ENCODE results near the gene FBF1.

The FBF1 gene

DNA sequence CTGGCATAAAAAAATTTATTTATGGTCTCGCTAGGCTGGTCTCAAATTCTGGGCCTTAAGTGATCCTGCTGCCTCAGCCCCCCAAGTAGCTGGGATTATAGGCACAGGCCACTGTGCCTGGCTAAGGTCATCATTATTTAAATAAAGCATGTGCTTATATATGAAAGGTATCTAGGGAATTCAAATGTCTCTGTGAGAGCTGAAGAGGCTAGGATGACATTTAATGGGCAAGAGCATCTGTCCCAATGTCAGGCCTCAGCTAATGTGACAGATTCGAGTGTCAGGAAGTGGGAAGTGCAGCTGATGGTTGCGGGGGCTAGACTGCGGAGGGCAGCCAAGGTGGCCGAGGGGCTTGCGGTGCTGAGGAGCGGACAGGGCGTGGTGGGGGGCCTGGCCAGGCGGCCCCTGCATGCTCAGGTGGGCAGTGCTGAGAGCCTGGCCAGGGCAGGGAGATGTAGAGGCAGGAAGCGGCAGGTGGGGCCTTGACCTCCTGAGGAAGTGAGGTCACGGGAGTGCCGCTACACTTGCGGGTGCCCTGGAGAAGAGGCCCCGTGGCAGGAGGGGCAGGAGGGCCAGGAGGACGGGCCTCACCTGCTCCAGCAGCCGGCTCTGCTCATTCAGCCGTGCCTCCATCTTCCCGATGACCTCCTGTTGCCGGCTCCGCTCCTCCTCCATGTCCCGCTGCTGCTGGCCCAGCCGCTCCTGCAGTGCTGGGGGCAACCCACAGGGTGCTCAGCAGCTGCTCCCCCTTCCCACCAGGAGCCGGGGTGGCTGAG lies 23.5 kb downstream of the FBF1 start:
- no peak for DNase-seq (ENCODE audit: low read depth)

DNA sequence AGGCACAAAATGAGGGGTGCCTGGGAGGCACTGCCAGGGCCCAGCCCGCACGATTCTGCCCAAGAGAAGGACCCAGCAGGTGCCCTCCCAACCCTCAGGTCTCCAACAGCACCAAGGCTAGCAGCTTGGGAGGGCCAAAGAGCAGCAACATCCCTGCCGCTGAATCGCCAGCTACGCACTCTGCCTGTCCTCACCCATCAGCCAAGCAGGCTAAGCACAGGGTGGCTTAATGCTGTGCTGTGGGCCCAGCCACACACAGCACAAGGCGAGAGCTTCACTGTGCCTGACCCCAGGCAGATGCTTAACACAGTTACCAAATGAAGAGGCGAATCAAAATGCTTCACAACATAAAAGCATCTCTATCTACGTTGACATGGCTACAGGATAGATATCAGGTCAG lies 25.6 kb downstream of the FBF1 start:
- no peak for DNase-seq (ENCODE audit: low read depth)

DNA sequence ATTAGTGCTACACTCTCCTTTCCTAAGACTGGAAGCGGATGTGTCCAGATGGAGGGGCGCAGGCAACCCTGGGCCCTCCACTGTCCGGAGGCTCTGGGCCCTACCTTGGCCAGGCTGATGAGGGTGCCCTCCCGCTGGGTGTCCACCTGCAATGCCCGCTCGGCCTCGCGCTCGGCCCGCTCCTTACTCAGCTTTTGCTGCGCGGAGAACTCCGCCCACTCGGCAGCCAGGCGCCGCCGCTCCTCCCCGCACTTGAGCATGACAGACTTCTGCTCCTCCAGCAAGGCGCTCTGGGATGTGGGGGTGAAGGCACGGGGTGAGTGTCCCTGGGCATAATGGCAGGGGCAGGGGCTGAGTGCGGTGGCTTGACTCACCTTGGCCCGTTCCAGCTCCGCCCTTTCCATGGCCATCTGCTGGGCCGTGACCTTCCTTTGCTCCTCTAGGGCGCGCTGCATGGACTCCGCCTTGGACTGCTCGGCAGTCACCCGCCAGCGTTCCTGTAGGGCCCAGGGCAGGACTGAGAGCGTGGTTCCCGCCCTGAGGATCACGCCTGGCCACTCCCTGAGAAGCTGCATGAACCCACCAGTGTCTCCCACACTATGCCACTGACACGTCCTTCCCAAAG lies 26.1 kb downstream of the FBF1 start:
- no peak for DNase-seq (ENCODE audit: low read depth)

GRCh38 chr17:75913537-75914210 lies 27.2 kb downstream of the FBF1 start:
- DNase-seq (ENCODE audit: low read depth) = no peak

DNA sequence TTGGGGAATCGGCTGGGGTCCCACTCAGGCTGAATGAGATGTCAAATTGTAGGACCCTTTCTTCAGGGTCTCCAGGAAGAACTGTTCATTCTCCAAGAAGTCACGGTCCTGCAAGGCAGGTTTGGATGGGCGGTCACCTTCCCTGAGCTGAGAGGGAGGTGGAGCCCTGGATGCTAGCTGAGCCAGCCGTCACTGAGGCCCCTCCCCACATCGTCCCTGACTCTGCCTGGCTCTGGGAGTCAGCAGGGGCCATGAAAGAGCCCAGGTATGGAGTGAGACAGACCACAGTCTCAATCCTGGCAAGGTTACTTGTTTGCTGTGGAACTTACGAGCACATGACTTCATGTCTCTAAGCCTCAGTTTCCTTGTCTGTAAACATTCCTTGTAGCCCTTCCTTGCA lies 30.1 kb downstream of the FBF1 start:
- no peak for DNase-seq (ENCODE audit: low read depth)

DNA sequence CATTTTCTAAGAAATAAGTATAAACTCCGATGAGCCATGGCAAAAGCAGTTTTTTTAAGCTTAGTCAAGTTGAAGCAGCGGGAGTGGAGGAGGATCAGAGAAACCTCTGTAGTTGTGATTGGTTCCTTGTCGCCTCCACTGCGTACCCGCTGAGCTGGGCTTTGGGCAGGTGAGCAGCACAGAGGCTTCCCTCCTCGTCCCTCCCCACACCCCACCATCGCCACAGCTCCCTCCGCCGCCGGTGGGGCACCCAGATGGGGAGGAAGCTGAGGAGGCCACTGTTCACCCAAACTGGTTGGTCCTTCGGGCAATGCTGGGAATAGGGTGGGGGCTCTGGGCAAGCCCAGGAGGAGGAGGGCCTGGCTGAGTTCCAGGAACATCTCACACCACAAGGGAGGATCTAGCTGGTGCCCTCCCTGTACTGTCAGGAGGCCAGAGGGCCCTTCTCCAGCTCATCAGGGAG lies 31.0 kb downstream of the FBF1 start:
- DNase-seq (ENCODE audit: low read depth) = no peak

- DNase-seq (ENCODE audit: low read depth) = no peak
Observed at GRCh38 chr17:75909051-75909811, 31.6 kb downstream of the FBF1 start.

DNA sequence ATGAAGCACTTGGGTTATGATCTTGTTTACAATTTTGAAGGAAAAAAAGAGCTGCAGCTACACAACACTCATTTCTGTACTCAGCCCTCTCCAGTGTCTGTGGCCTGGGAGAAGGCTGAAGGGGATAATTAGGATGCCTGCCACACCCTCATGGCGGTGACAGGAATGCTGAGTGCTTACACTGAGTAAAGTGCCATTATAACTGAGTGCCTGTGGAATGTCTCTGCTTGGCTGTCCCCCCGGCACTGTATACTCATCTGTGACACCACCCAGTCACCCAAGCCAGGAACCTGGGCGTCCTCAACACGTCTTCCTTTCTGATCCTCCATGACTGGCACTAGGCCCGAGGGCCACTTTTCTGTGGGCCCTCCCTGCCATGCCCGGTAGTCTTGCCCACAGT lies 32.6 kb downstream of the FBF1 start:
- no peak for DNase-seq (ENCODE audit: low read depth)

- DNase-seq (ENCODE audit: low read depth) = no peak
Observed at GRCh38 chr17:75906143-75906884, 34.5 kb downstream of the FBF1 start.

DNA sequence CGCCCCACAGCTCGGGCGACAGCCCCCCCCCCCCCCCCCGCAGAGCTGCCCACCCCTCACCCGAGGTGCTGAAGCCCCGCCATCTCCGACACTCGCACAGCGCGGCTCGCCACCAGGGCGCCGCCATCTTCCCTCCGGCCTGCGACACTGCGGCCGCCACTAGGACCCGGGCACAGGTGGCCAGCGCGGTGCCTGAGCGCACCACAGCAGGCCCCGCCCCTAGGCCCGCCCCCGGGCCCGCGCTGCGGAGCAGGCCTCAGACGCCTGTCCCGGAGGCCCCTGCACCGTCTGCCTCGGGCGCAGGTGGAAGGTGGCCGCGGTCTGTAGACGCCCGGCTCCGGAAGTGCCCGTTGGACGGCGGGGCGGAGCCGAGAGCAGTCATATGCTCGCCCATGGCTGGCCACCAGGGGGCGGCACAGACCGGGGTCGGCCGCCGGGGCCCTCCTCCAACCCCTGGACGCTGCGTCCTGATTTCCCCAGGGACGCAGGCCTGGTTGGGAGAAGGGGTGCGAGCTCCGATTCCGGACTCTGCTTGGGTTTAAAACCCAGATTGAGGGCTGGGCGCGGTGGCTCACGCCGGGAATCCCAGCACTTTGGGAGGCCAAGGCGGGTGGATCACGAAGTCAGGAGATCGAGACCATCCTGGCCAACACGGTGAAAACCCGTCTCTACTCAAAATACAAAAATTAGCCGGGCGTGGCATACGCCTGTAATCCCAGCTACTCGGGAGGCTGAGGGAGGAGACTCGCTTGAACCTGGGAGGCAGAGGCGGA lies 35.9 kb downstream of the FBF1 start, which contains the start of gene MRPL38:
Gene MRPL38, minus strand, starts transcription at position 136 of the 773 bp plus-strand sequence. Its CDS starts 9 bp downstream, at position 127.
- DNase-seq (ENCODE audit: low read depth) = peak; percentile 81

DNA sequence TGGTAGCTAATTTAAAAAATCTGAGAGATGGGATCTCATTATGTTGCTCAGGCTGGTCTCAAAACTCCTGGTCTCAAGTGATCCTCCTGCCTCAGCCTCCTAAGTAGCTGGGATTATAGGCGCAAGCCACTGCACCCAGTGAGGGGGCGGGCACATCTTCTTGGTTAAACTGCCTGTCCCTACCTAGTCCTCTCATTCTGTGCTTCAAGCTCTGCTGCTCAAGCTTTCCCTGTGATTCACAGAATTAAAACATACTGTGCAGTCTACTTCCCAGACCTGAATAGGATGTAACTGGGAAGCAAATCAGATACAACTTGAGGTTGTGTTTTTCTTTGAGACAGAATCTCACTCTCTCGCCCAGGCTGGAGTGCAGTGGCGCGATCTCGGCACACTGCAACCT lies 38.4 kb downstream of the FBF1 start:
- DNase-seq (ENCODE audit: low read depth) = no peak

DNA sequence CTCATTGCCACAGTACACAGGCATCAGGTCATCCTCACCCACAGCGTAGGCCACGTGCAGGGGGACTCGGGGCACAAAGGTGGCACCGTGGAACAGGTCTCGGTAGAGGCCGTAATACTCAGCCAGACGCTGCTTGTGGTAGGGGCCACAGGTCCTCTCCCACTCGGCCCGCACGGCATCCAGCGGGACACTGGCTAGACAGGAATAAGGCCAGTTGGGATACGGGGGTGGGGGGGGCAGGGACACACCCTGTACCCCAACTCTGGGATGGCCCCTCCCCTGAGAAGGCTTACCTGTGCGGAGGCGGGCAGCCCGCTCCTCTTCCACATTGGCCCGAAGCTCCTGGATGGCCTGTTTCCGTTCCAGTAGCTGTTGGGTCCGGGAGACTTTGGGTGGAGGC lies 39.1 kb downstream of the FBF1 start:
- no peak for DNase-seq (ENCODE audit: low read depth)

DNA sequence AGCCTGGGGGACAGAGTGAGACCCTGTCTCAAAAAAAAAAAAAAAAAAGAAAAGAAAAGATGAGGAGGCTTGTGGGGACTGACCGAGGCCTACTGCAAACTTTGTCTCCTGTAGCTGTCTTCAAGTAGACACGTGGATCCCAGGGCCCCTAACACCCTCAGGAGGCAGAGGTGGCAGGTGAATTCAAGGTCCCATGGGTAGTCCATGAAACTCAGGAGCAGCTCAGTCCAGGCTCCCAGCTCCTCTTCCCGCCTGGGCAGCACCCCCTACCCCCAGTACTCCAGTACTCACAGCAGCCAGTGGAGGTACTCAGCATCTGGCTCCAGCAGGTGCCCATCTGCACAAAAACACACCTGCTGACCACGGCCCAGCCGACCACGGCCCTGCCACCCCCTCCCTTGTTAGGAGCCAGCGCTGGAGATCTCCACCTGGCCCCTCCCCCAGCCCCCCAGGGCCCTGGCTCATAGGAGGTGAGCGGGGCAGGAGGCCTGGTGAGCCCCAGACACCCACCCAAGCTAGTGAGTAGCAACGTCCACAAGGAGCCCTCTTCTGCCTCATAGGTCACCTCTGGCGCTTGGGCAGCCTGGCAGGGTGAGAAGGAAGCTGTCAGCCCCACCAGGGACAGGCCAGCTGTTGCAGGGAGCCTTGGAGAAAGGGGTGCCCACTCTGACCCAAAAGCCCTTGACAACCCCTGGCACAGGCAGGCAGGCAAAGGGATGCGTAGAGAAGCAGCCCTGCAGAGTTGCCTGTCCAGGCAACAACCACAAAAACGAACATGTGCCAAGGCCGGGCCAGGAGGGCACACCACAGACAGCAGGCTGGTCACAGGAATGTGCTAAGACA lies 39.9 kb downstream of the FBF1 start:
- no peak for DNase-seq (ENCODE audit: low read depth)

- DNase-seq (ENCODE audit: low read depth) = no peak
Observed at GRCh38 chr17:75899767-75900468, 40.9 kb downstream of the FBF1 start.

DNA sequence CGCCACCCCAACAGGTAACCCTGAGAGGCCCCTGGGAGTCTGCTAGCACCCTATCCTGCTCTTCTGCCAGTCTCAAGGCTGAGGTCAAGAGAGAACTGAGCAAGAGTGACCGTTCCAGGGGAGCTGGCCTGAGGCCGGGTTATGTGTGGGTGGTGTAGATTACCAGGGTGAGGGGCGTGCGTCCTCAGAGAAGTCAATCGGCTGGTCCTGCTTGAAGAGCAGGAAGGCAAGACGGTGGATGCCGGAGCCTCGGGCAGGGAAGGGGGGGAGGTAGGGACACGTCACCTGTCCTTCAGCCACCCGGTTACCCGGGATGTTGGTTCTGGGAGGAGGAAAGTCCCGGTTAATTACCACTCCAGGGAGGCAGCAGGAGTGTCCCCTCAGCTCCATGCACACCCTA lies 41.5 kb downstream of the FBF1 start:
- no peak for DNase-seq (ENCODE audit: low read depth)

GRCh38 chr17:75898791-75899190 lies 42.1 kb downstream of the FBF1 start:
- no peak for DNase-seq (ENCODE audit: low read depth)

GRCh38 chr17:75898065-75898464 lies 42.8 kb downstream of the FBF1 start:
- DNase-seq (ENCODE audit: low read depth) = no peak

- no peak for DNase-seq (ENCODE audit: low read depth)
Observed at GRCh38 chr17:75897160-75898019, 43.5 kb downstream of the FBF1 start.
